Mesendoderm (in vitro differentiated cells): Measurements from ENCODE around the gene SLC25A51.
A peak's percentile ranks its signal among the peaks of the same experiment; 100 is the strongest.
"Not testable (repeated sequence)": the region's sequence is repeated elsewhere in the genome, so short reads cannot be mapped to it uniquely, and the experiment has no call there.

Source experiments
- DNase-seq: peaks from one replicate; pipeline ENCODE4 v3.0.0; 2013
- H2AK5ac ChIP-seq: 2 replicates; pipeline ENCODE4 v1.6.1; 2013; ENCODE audit warnings: low read length, inconsistent platforms
- H2BK120ac ChIP-seq: 2 replicates; pipeline ENCODE4 v1.6.1; 2013; ENCODE audit warnings: low read depth, mild to moderate bottlenecking, low read length, moderate library complexity, mixed read lengths
- H2BK15ac ChIP-seq: replicated peaks from 2 replicates; pipeline ENCODE4 v1.6.1; 2013; ENCODE audit warnings: low read depth, mild to moderate bottlenecking, moderate library complexity
- H2BK5ac ChIP-seq: 2 replicates; pipeline ENCODE4 v1.6.1; 2013; ENCODE audit warnings: low read length, inconsistent platforms
- H3K18ac ChIP-seq: 2 replicates; pipeline ENCODE4 v1.6.1; 2013; ENCODE audit warnings: mild to moderate bottlenecking, low read length, mixed read lengths
- H3K23ac ChIP-seq: one replicate; pipeline ENCODE4 v1.6.1; 2013; ENCODE audit warnings: low read length
- H3K27ac ChIP-seq: 2 replicates; pipeline ENCODE4 v1.5.1; 2013; ENCODE audit warnings: low read depth, mild to moderate bottlenecking, inconsistent platforms, low read length, moderate library complexity
- H3K27me3 ChIP-seq: 2 replicates; pipeline ENCODE4 v1.6.1; 2013; ENCODE audit warnings: low read length, control low read depth, mild to moderate bottlenecking, inconsistent platforms; ENCODE audit not compliant: insufficient read depth, poor library complexity
- H3K36me3 ChIP-seq: 2 replicates; pipeline ENCODE4 v1.6.1; 2013; ENCODE audit warnings: low read length, inconsistent platforms; ENCODE audit not compliant: control insufficient read depth, insufficient read depth
- H3K4ac ChIP-seq: one replicate; pipeline ENCODE4 v1.6.1; 2013; ENCODE audit warnings: low read depth, mild to moderate bottlenecking, low read length, moderate library complexity
- H3K4me1 ChIP-seq: 2 replicates; pipeline ENCODE4 v1.6.1; 2013; ENCODE audit warnings: low read depth, low read length, inconsistent platforms; ENCODE audit not compliant: control insufficient read depth
- H3K4me2 ChIP-seq: 2 replicates; pipeline ENCODE4 v1.6.1; 2013; ENCODE audit warnings: low read length
- H3K4me3 ChIP-seq: 2 replicates; pipeline ENCODE4 v1.5.1; 2013; ENCODE audit warnings: mild to moderate bottlenecking, low read length
- H3K56ac ChIP-seq: one replicate; pipeline ENCODE4 v1.6.1; 2013; ENCODE audit warnings: low read length
- H3K79me1 ChIP-seq: 2 replicates; pipeline ENCODE4 v1.6.1; 2013; ENCODE audit warnings: low read length, inconsistent platforms
- H3K79me2 ChIP-seq: 2 replicates; pipeline ENCODE4 v1.6.1; 2013; ENCODE audit warnings: mild to moderate bottlenecking, low read length; ENCODE audit not compliant: control insufficient read depth, insufficient read depth
- H3K9ac ChIP-seq: 2 replicates; pipeline ENCODE4 v1.6.1; 2013; ENCODE audit warnings: low read length, inconsistent platforms
- H4K5ac ChIP-seq: one replicate; pipeline ENCODE4 v1.6.1; 2013; ENCODE audit warnings: low read length
- H4K8ac ChIP-seq: one replicate; pipeline ENCODE4 v1.6.1; 2013; ENCODE audit warnings: low read depth, mild to moderate bottlenecking, control low read depth, low read length, moderate library complexity
- WGBS: extraction: QIAGEN DNeasy Blood & Tissue Kit; methylation state at CpG from one replicate; pipeline ENCODE4 v1.1.7; 2013; ENCODE audit warnings: low lambda C conversion rate, missing lambda C conversion rate; ENCODE audit not compliant: insufficient coverage; ENCODE audit errors: extremely low coverage; 5-methylcytosine and 5-hydroxymethylcytosine counted together

Gene SLC25A51

GRCh38 chr9:37911271-37911681, 7.3 kb upstream of the SLC25A51 start:
- H3K9ac ChIP-seq, result no peak overlapping the region
- H2BK5ac ChIP-seq, result no peak overlapping the region
- H2BK15ac ChIP-seq, result no peak overlapping the region
- H3K27ac ChIP-seq, result no peak overlapping the region
- no peak overlapping the region for H3K4me3 ChIP-seq
- H3K4me1 ChIP-seq, result no peaks in the 10 kb centered on the region
- H3K79me1 ChIP-seq, result no peaks in the 10 kb centered on the region
- no peak overlapping the region for H4K5ac ChIP-seq
- H2BK120ac ChIP-seq, result no peak overlapping the region
- no peak overlapping the region for H3K18ac ChIP-seq
- H3K23ac ChIP-seq, result no peak overlapping the region
- H3K4me2 ChIP-seq, result no peak overlapping the region
- no peak overlapping the region for H4K8ac ChIP-seq
- no CpG with 5 or more reads among the region's 6 CpGs for WGBS
- no peak for DNase-seq
- H3K36me3 ChIP-seq, result no peaks in the 10 kb centered on the region
- no peaks in the 10 kb centered on the region for H3K79me2 ChIP-seq
- no peak overlapping the region for H2AK5ac ChIP-seq
- H3K56ac ChIP-seq, result no peak overlapping the region
- no peaks in the 10 kb centered on the region for H3K27me3 ChIP-seq
- no peak overlapping the region for H3K4ac ChIP-seq

DNA sequence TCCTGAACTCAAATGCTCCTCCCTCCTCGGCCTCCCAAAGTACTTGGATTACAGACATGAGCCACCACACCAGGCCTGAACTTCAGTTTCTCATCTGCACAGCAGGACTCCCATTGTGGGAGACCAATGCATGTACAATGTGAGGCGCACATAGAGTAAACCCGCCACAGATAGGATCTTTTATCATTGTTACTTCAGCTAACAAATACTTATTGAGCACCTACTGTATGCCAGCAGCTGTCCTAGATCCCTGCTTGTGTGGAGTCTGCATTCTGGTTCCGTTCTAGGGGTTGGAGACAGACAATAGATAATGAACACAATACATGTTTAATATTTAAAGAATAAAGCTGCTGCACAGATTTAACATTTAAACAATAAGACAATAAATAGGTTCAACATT, 6.3 kb upstream of the SLC25A51 start:
- Histone ChIP-seq H3K9ac (no peak overlapping the region), H3K18ac (no peak overlapping the region), H3K36me3 (no peaks in the 10 kb centered on the region), H3K56ac (no peak overlapping the region), H3K4me2 (no peak overlapping the region), H3K23ac (no peak overlapping the region), H3K79me1 (no peaks in the 10 kb centered on the region), H2BK15ac (no peak overlapping the region), H3K79me2 (no peaks in the 10 kb centered on the region), H3K27ac (no peak overlapping the region), H4K8ac (no peak overlapping the region), H3K4me3 (no peak overlapping the region), H4K5ac (no peak overlapping the region), H2AK5ac (no peak overlapping the region), H2BK5ac (no peak overlapping the region), H2BK120ac (no peak overlapping the region), H3K27me3 (no peaks in the 10 kb centered on the region), H3K4ac (no peak overlapping the region), H3K4me1 (no peaks in the 10 kb centered on the region)
- DNase-seq, result no peak
- WGBS, result no CpG with 5 or more reads among the region's 4 CpGs

DNA sequence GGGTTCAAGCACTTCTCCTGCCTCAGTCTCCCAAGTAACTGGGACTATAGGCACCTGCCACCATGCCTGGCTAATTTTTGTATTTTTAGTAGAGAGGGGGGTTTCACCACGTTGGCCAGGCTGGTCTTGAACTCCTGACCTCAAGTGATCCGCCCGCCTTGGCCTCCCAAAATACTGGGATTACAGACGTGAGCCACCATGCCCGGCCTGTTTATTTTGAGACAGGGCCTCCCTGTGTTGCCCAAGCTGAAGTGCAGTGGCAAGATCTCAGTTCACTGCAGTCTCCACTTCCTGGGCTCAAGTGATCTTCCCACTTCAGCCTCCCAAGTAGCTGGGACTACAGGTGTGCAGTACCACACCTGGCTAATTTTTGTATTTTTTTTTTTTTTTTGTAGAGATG, 5.9 kb upstream of the SLC25A51 start:
- not testable (repeated sequence) for H2BK5ac ChIP-seq, H3K4me3 ChIP-seq, H3K36me3 ChIP-seq, H3K4me1 ChIP-seq, H3K18ac ChIP-seq, H4K8ac ChIP-seq, H2BK15ac ChIP-seq, H2BK120ac ChIP-seq, H3K27me3 ChIP-seq, H3K27ac ChIP-seq, H3K56ac ChIP-seq, H2AK5ac ChIP-seq, H3K4me2 ChIP-seq, H3K23ac ChIP-seq, H3K4ac ChIP-seq, H3K9ac ChIP-seq, H4K5ac ChIP-seq, H3K79me2 ChIP-seq, DNase-seq, H3K79me1 ChIP-seq
- no CpG with 5 or more reads among the region's 5 CpGs for WGBS

- no peak overlapping the region for H2BK120ac ChIP-seq
- H3K56ac ChIP-seq, result no peak overlapping the region
- no peak overlapping the region for H3K4me3 ChIP-seq
- no peak overlapping the region for H2BK5ac ChIP-seq
- H3K27ac ChIP-seq, result no peak overlapping the region
- H2AK5ac ChIP-seq, result no peak overlapping the region
- H3K4ac ChIP-seq, result no peak overlapping the region
- H3K4me1 ChIP-seq, result peaks cover 6% of the 10 kb centered on the region
- no peak overlapping the region for H2BK15ac ChIP-seq
- no peaks in the 10 kb centered on the region for H3K36me3 ChIP-seq
- no peak overlapping the region for H3K23ac ChIP-seq
- no peaks in the 10 kb centered on the region for H3K79me1 ChIP-seq
- no peak overlapping the region for H3K4me2 ChIP-seq
- peak; percentile 26 for DNase-seq
- no CpG with 5 or more reads among the region's 3 CpGs for WGBS
- no peak overlapping the region for H3K9ac ChIP-seq
- H3K18ac ChIP-seq, result no peak overlapping the region
- no peaks in the 10 kb centered on the region for H3K79me2 ChIP-seq
- H4K5ac ChIP-seq, result no peak overlapping the region
- no peaks in the 10 kb centered on the region for H3K27me3 ChIP-seq
- no peak overlapping the region for H4K8ac ChIP-seq
Observed at GRCh38 chr9:37909326-37909725, 5.4 kb upstream of the SLC25A51 start.

DNA sequence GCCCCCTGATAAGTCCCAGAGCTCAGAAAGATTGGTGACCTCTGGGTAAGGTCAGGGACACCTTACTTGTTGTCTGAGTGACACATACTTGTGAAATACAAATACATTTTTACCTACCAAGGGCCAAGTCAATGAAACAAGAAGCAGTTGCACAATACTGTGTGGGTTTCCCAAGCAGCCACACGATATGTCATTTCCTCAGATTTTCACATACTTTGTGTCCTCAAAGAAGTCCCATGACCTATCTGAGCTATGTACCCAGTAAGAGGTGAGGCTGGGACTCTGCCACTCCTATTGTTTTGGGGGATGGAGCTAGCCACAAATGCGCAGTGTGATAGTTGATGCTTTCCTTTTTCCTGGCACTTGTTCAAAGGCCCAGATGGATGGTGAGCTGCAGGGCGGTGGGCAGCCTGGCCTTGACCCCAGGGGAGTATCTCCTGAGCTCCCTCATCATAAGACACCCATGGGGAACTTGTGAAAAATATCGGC, 4.8 kb upstream of the SLC25A51 start:
- DNase-seq, result no peak
- no peak overlapping the region for H3K4me2 ChIP-seq

DNA sequence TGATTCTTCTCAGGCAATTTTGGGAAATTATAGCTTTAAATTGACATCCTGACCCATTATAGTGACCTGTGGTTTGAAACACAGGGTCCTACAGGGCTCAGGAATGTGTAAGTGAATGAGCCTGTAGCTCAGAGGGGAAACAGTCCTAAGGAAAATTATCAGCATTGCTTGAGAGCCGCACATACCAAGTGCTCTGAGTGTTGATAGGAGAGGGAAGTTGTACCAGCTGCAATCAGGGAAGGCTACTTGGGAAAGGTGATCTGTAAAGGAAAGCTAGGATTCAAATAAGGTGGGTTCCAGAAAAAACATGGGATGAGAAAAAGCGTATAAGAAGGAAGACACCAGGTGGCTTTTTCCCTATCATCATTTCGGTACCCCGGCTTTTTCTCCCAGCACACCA, 4.4 kb upstream of the SLC25A51 start:
- no peak overlapping the region for H3K4me2 ChIP-seq
- no peak overlapping the region for H3K4ac ChIP-seq
- H3K56ac ChIP-seq, result no peak overlapping the region
- no peaks in the 10 kb centered on the region for H3K79me1 ChIP-seq
- no CpG with 5 or more reads among the region's 4 CpGs for WGBS
- H2BK5ac ChIP-seq, result no peak overlapping the region
- no peaks in the 10 kb centered on the region for H3K79me2 ChIP-seq
- H3K4me3 ChIP-seq, result no peak overlapping the region
- DNase-seq, result no peak
- H3K27me3 ChIP-seq, result no peaks in the 10 kb centered on the region
- no peak overlapping the region for H3K9ac ChIP-seq
- no peak overlapping the region for H3K18ac ChIP-seq
- no peaks in the 10 kb centered on the region for H3K36me3 ChIP-seq
- H3K23ac ChIP-seq, result no peak overlapping the region
- H2BK120ac ChIP-seq, result no peak overlapping the region
- no peak overlapping the region for H4K5ac ChIP-seq
- H3K27ac ChIP-seq, result no peak overlapping the region
- no peak overlapping the region for H2BK15ac ChIP-seq
- peaks cover 6% of the 10 kb centered on the region for H3K4me1 ChIP-seq
- H4K8ac ChIP-seq, result no peak overlapping the region
- H2AK5ac ChIP-seq, result no peak overlapping the region

More for the DNA sequence above, 4.8 kb upstream of the SLC25A51 start:
- no peaks in the 10 kb centered on the region for H3K36me3 ChIP-seq
- H3K79me1 ChIP-seq, result no peaks in the 10 kb centered on the region
- H4K5ac ChIP-seq, result no peak overlapping the region
- H2AK5ac ChIP-seq, result no peak overlapping the region
- H3K56ac ChIP-seq, result no peak overlapping the region
- H2BK5ac ChIP-seq, result no peak overlapping the region
- no peak overlapping the region for H2BK120ac ChIP-seq
- WGBS, result no CpG with 5 or more reads among the region's 4 CpGs
- no peak overlapping the region for H3K4me3 ChIP-seq
- H3K4me1 ChIP-seq, result peaks cover 6% of the 10 kb centered on the region
- H3K18ac ChIP-seq, result no peak overlapping the region
- no peak overlapping the region for H3K27ac ChIP-seq
- no peak overlapping the region for H2BK15ac ChIP-seq
- no peak overlapping the region for H4K8ac ChIP-seq
- H3K9ac ChIP-seq, result no peak overlapping the region
- no peak overlapping the region for H3K23ac ChIP-seq
- no peaks in the 10 kb centered on the region for H3K27me3 ChIP-seq
- H3K4ac ChIP-seq, result no peak overlapping the region
- no peaks in the 10 kb centered on the region for H3K79me2 ChIP-seq
